Measurements from ENCODE around the gene ECM2. TPM values are rescaled to one million over a fixed set of nuclear protein-coding genes. Genes with fewer than 3 reads are reported as not detected.

Gene ECM2
- total and polyA plus RNA-seq, 2 of the 8 experiments (the other 6 are each of a cell fraction or from before 2014, with no cell fraction given): not detected

GRCh38 chr9:92509050-92509449 lies 26.7 kb downstream of the ECM2 start:
- H3K56ac ChIP-seq (replicated peaks; ENCODE audit: insufficient read length, low read depth, low read length): no peak overlapping the region
- no peak for TF ChIP-seq BRCA1 (IDR thresholded peaks at IDR 0.05; ENCODE audit: low read depth, low read length)
- no peak for TF ChIP-seq GABPA (IDR thresholded peaks at IDR 0.05; ENCODE audit: borderline replicate concordance, insufficient read depth, low read length)
- TF ChIP-seq, protein P1, sequence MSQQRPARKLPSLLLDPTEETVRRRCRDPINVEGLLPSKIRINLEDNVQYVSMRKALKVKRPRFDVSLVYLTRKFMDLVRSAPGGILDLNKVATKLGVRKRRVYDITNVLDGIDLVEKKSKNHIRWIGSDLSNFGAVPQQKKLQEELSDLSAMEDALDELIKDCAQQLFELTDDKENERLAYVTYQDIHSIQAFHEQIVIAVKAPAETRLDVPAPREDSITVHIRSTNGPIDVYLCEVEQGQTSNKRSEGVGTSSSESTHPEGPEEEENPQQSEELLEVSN (IDR thresholded peaks at IDR 0.05): no peak
- TF ChIP-seq, protein P2, sequence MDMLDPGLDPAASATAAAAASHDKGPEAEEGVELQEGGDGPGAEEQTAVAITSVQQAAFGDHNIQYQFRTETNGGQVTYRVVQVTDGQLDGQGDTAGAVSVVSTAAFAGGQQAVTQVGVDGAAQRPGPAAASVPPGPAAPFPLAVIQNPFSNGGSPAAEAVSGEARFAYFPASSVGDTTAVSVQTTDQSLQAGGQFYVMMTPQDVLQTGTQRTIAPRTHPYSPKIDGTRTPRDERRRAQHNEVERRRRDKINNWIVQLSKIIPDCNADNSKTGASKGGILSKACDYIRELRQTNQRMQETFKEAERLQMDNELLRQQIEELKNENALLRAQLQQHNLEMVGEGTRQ (IDR thresholded peaks at IDR 0.05; ENCODE audit: low read length): no peak
- no peak for TF ChIP-seq POU5F1 (IDR thresholded peaks at IDR 0.05; ENCODE audit: low read depth, low read length)
- no peak overlapping the region for H2BK5ac ChIP-seq (ENCODE audit: low read depth, low read length)
- no peak overlapping the region for H2AK5ac ChIP-seq (ENCODE audit: low read depth, low read length)
- no peak overlapping the region for H4K5ac ChIP-seq (ENCODE audit: insufficient read length, low read depth, low read length)
- H3K79me2 ChIP-seq (ENCODE audit: control insufficient read depth in 1 of 2, insufficient read depth in 2 of 2, low read length in 2 of 2): no peaks in the 10 kb centered on the region
- POLR2A ChIA-PET (ENCODE audit: partially characterized antibody): no interaction called here
- no peak overlapping the region for H3K4ac ChIP-seq (replicated peaks; ENCODE audit: insufficient read length, low read depth, low read length)
- H2BK15ac ChIP-seq (ENCODE audit: low read length): no peak overlapping the region
- no peaks in the 10 kb centered on the region for H3K23me2 ChIP-seq (ENCODE audit: low read depth, low read length)
- no peak overlapping the region for H3K18ac ChIP-seq (ENCODE audit: extremely low read depth, low read length)
- H3K4me1 ChIP-seq (replicated peaks in 1 of 4; ENCODE audit: control insufficient read depth in 3 of 4, insufficient read depth in 4 of 4, low read length in 3 of 4): peaks cover 0 to 2% (median 0%) of the 10 kb centered on the region in 4 experiments; a peak in 2 of 7 replicates
- H2BK120ac ChIP-seq (replicated peaks; ENCODE audit: low read depth, low read length): no peak overlapping the region
- no peaks in the 10 kb centered on the region for H3K27me3 ChIP-seq (replicated peaks in 1 of 4; ENCODE audit: control insufficient read depth in 3 of 4, extremely low read depth in 1 of 4, insufficient read depth in 3 of 4, low read length in 3 of 4)
- no peaks in the 10 kb centered on the region for H3K79me1 ChIP-seq (ENCODE audit: low read depth, low read length)
- H3K27ac ChIP-seq (ENCODE audit: low read depth, low read length): no peak overlapping the region
- no peaks in the 10 kb centered on the region for H4K20me1 ChIP-seq (replicated peaks in 1 of 2; ENCODE audit: control insufficient read depth in 1 of 2, insufficient read depth in 2 of 2, low read length in 2 of 2)
- H2BK20ac ChIP-seq (ENCODE audit: low read length): no peak overlapping the region
- no peak overlapping the region for H2BK12ac ChIP-seq (ENCODE audit: low read depth, low read length)
- H3K4me3 ChIP-seq (ENCODE audit: extremely low read depth in 1 of 4, insufficient read depth in 2 of 4, low read depth in 3 of 4, low read length in 4 of 4): no peak overlapping the region
- H4K91ac ChIP-seq (replicated peaks; ENCODE audit: insufficient read length, low read length): no peak overlapping the region
- H3K4me2 ChIP-seq (ENCODE audit: insufficient read depth in 1 of 2, low read depth in 2 of 2, low read length in 2 of 2): no peak overlapping the region
- no peak overlapping the region for H2AFZ ChIP-seq (ENCODE audit: low read length)
- 92% methylated on average over 5 of the region's 5 CpGs; no CpG with 5 or more reads in 1 of the 2 experiments for WGBS, 2 experiments (ENCODE audit: extremely low coverage in 1 of 2, insufficient coverage in 1 of 2, insufficient read length in 1 of 2, insufficient replicate concordance in 2 of 2, low coverage in 1 of 2, low lambda C conversion rate in 2 of 2, missing lambda C conversion rate in 1 of 2)
- H3K36me3 ChIP-seq (ENCODE audit: control insufficient read depth in 2 of 4, insufficient read depth in 4 of 4, low read length in 3 of 4): no peaks in the 10 kb centered on the region
- FAIRE-seq: no peak
- H3K9ac ChIP-seq (replicated peaks in 1 of 4; ENCODE audit: extremely low read depth in 1 of 4, low read depth in 3 of 4, low read length in 3 of 4): no peak overlapping the region
- no peak for DNase-seq (ENCODE audit: low read depth in 1 of 2, low spot score in 2 of 2)
- no peak overlapping the region for H3K23ac ChIP-seq (ENCODE audit: insufficient read length)
- H4K8ac ChIP-seq (ENCODE audit: extremely low read depth, insufficient read depth, low read length): no peak overlapping the region
- CTCF ChIA-PET (ENCODE audit: partially characterized antibody): no interaction called here
- no peaks in the 10 kb centered on the region for H3K9me3 ChIP-seq (ENCODE audit: insufficient read depth in 2 of 2, low read depth in 1 of 2, low read length in 1 of 2)
- H3K14ac ChIP-seq (ENCODE audit: insufficient read length): no peak overlapping the region
